Choroid plexus epithelial cell (primary cell): ENCODE results near the gene SLC7A8.
A peak's percentile ranks its signal among the peaks of the same experiment; 100 is the strongest.

Experiments
- DNase-seq: peaks from one replicate; pipeline ENCODE4 v3.0.0-alpha.2; 2010; ENCODE audit warnings: low read depth
- H3K4me3 ChIP-seq: 2 replicates; pipeline ENCODE4 v1.5.1; 2011; ENCODE audit warnings: low read depth, mild to moderate bottlenecking, control low read depth, low read length, moderate library complexity
- TF ChIP-seq, protein P1 (sequence below): conservative IDR thresholded peaks from 2 replicates; pipeline ENCODE4 v1.5.1; 2011; ENCODE audit warnings: low read depth, mild to moderate bottlenecking, control low read depth, inconsistent platforms, low read length, moderate library complexity

SLC7A8 gene

GRCh38 chr14:23172096-23172495 is 11.4 kb downstream of the SLC7A8 start:
- DNase-seq, result no peak
- TF ChIP-seq, protein P1, sequence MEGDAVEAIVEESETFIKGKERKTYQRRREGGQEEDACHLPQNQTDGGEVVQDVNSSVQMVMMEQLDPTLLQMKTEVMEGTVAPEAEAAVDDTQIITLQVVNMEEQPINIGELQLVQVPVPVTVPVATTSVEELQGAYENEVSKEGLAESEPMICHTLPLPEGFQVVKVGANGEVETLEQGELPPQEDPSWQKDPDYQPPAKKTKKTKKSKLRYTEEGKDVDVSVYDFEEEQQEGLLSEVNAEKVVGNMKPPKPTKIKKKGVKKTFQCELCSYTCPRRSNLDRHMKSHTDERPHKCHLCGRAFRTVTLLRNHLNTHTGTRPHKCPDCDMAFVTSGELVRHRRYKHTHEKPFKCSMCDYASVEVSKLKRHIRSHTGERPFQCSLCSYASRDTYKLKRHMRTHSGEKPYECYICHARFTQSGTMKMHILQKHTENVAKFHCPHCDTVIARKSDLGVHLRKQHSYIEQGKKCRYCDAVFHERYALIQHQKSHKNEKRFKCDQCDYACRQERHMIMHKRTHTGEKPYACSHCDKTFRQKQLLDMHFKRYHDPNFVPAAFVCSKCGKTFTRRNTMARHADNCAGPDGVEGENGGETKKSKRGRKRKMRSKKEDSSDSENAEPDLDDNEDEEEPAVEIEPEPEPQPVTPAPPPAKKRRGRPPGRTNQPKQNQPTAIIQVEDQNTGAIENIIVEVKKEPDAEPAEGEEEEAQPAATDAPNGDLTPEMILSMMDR, result no peak
- H3K4me3 ChIP-seq, result no peak overlapping the region

DNA sequence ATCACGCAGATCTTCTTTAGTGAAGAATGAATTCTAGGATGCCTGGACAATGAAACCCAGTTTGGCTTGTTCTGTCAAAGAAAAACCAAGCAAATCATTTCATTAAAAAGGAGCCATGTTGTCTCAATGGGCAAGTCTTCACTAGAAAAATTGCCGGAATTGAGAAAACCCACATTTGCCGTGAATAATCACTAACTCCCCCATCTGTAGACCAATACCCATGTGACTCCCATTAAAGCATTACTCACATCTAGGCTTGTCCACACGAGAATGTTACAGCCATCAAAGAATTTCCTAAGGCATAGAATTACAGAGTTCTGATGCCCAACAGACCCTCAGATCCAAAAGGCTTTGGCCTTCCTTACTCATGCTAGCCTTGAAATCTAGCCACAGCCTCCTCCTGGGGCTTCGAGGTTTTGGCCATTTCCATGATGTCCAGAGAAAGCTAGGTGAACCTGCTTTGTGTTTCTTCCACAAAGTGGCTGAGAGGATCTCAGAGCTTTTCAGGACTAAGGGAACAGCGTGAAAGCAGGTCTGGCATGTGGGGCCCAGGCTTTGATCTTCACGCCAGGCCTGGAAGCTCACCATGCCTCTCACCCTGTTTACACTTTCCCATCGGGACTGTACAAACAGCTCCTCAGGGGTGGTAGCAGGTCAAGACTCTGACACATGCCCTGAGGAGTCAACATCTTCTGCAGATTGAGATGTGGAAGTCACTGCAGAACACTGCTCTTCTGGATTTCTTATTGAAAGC is 12.1 kb downstream of the SLC7A8 start:
- H3K4me3 ChIP-seq, result no peak overlapping the region
- TF ChIP-seq, protein P1, result no peak
- DNase-seq, result no peak

DNA sequence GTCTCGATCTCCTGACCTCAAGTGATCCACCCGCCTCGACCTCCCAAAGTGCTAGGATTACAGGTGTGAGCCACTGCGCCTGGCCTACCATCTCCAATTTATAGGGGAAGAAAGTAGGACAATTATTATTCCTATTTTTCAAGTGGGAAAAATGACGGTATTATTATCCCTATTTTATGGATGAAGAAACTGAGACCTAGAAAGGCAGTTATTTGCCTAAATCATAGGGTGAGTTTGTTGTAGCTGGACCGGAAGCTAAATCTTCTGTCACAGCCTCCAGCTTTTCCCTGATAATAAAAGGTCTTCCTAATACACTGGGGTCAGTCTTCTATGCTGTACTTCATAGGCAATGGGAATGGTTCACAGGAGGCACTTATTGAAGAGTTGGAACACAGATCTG is 13.8 kb downstream of the SLC7A8 start:
- H3K4me3 ChIP-seq, result no peak overlapping the region
- DNase-seq, result no peak
- TF ChIP-seq, protein P1, result no peak

GRCh38 chr14:23168246-23168645 is 15.2 kb downstream of the SLC7A8 start:
- no peak overlapping the region for H3K4me3 ChIP-seq
- TF ChIP-seq, protein P1, result no peak
- DNase-seq, result no peak

GRCh38 chr14:23167116-23167847 is 16.2 kb downstream of the SLC7A8 start:
- TF ChIP-seq, protein P1, result no peak
- no peak overlapping the region for H3K4me3 ChIP-seq
- peak; percentile 34 for DNase-seq

- DNase-seq, result no peak
- TF ChIP-seq, protein P1, result no peak
- no peak overlapping the region for H3K4me3 ChIP-seq
Observed at GRCh38 chr14:23164949-23165348, 18.5 kb downstream of the SLC7A8 start.

DNA sequence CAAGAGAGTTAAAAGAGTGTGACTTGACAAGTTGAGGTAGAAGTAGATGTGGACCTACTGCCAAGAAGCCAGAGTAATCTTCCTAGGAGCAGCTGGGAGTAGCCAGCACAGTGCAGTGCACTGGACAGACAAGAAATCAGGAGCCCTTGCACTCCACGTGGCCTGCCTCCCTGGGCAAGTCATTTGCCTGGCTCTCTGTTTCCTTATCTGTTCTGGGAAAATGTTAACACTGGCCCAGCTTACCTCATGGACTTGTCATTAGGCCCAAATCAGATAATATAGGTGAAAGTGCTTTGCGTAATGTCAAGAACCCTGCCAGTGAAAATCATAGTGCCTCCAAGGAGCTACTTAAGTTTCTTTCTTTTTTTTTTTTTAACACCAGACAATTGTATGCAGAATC is 19.2 kb downstream of the SLC7A8 start:
- no peak for DNase-seq
- TF ChIP-seq, protein P1, result no peak
- H3K4me3 ChIP-seq, result no peak overlapping the region
